ENCODE data around the gene MGAT5.

The MGAT5 gene

DNA sequence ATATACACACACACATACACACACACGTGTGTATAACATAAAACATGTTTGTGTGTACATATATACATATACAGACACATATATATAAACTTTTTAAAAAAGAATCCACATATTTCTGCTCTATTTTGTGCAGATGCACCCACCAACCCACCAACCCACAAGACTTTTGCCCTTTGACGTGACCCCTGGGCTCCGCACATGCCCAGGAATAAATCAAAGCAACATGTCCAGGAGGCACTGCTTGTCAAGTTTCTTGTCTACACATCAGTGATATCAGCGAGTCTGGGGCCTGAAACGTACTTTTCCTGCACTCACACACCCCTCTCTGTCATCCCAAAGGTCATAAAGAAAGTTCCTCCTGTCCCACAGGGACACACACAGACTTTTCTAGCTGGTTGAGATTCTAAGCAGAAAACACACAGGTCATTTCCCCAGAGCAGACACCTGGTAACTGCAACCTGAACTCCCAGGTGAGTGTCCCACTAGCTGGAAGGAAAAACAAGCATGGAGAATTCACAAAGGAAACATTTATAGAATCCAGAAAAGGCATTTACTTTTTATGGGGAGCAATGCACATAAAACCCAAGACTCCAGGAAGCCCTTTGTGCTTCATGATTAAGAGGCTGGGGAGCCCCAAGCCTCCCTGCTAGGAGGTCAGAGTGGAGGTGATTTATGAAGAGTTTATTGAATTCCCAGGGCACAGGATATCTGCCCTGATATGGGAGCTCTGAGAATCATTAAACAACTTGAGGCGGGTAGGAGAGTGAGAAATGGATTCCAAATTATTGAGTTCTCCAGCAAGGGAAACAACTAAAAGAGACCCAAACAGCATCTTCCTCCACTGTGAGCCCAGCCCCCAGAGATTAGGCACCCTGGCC is 211.6 kb downstream of the MGAT5 start:
- Histone ChIP-seq H3K9me3 (ENCODE audit: low read length) (no peaks in the 10 kb centered on the region), H3K9me2 (ENCODE audit: low read depth, low read length) (no peaks in the 10 kb centered on the region), H3K36me3 (ENCODE audit: insufficient read depth, low read length) (no peaks in the 10 kb centered on the region), H3K9ac (ENCODE audit: low read length) (no peak overlapping the region), H4K20me1 (ENCODE audit: insufficient read depth, low read length) (no peaks in the 10 kb centered on the region), H3K27me3 (ENCODE audit: insufficient read depth, low read length) (no peaks in the 10 kb centered on the region), H2AFZ (ENCODE audit: low read length) (no peak overlapping the region), H3F3A (ENCODE audit: insufficient read depth, low read length) (no peaks in the 10 kb centered on the region), H3K79me2 (ENCODE audit: insufficient read depth, low read length) (no peaks in the 10 kb centered on the region), H3K4me3 (ENCODE audit: low read depth, low read length, poor library complexity, severe bottlenecking) (no peak overlapping the region), H3K4me2 (ENCODE audit: low read length) (no peak overlapping the region), H3K27ac (ENCODE audit: low read depth, low read length, poor library complexity, severe bottlenecking) (no peak overlapping the region), H3K4me1 (ENCODE audit: insufficient read depth, low read length, severe bottlenecking) (no peaks in the 10 kb centered on the region)
- TF ChIP-seq EZH2 (IDR thresholded peaks at IDR 0.05; ENCODE audit: borderline replicate concordance, low read length) = no peak
- TF ChIP-seq, protein P1, sequence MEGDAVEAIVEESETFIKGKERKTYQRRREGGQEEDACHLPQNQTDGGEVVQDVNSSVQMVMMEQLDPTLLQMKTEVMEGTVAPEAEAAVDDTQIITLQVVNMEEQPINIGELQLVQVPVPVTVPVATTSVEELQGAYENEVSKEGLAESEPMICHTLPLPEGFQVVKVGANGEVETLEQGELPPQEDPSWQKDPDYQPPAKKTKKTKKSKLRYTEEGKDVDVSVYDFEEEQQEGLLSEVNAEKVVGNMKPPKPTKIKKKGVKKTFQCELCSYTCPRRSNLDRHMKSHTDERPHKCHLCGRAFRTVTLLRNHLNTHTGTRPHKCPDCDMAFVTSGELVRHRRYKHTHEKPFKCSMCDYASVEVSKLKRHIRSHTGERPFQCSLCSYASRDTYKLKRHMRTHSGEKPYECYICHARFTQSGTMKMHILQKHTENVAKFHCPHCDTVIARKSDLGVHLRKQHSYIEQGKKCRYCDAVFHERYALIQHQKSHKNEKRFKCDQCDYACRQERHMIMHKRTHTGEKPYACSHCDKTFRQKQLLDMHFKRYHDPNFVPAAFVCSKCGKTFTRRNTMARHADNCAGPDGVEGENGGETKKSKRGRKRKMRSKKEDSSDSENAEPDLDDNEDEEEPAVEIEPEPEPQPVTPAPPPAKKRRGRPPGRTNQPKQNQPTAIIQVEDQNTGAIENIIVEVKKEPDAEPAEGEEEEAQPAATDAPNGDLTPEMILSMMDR (IDR thresholded peaks at IDR 0.05; ENCODE audit: low read length) = no peak

DNA sequence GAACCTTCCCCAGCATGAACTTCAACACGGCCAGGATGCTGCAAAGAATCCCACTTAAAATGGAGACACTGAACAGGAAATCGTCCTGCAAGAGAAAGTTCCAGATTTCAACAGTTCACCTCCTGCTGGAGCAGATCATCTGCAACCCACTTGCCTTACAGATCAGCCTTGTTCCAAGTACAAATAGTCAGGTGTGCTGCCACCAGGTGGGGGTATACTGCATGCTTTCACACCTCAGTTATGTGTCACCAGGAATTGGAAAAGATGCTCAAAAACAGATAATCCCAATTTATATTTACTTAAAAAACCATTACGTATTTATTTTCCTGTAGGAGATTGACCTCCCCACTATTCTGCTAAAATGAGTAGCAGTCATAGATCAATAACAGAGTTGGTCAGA is 212.3 kb downstream of the MGAT5 start:
- Histone ChIP-seq H2AFZ (ENCODE audit: low read length) (no peak overlapping the region), H3K4me2 (ENCODE audit: low read length) (no peak overlapping the region), H3K9me2 (ENCODE audit: low read depth, low read length) (no peaks in the 10 kb centered on the region), H4K20me1 (ENCODE audit: insufficient read depth, low read length) (no peaks in the 10 kb centered on the region), H3K9me3 (ENCODE audit: low read length) (no peaks in the 10 kb centered on the region), H3K27ac (ENCODE audit: low read depth, low read length, poor library complexity, severe bottlenecking) (no peak overlapping the region), H3K27me3 (ENCODE audit: insufficient read depth, low read length) (no peaks in the 10 kb centered on the region), H3F3A (ENCODE audit: insufficient read depth, low read length) (no peaks in the 10 kb centered on the region), H3K79me2 (ENCODE audit: insufficient read depth, low read length) (no peaks in the 10 kb centered on the region), H3K36me3 (ENCODE audit: insufficient read depth, low read length) (no peaks in the 10 kb centered on the region), H3K4me1 (ENCODE audit: insufficient read depth, low read length, severe bottlenecking) (no peaks in the 10 kb centered on the region), H3K4me3 (ENCODE audit: low read depth, low read length, poor library complexity, severe bottlenecking) (no peak overlapping the region), H3K9ac (ENCODE audit: low read length) (no peak overlapping the region)
- TF ChIP-seq, protein P1 (IDR thresholded peaks at IDR 0.05; ENCODE audit: low read length) = peak; percentile 38; the same call in 1 of the 2 replicates
- TF ChIP-seq EZH2 (IDR thresholded peaks at IDR 0.05; ENCODE audit: borderline replicate concordance, low read length) = no peak

DNA sequence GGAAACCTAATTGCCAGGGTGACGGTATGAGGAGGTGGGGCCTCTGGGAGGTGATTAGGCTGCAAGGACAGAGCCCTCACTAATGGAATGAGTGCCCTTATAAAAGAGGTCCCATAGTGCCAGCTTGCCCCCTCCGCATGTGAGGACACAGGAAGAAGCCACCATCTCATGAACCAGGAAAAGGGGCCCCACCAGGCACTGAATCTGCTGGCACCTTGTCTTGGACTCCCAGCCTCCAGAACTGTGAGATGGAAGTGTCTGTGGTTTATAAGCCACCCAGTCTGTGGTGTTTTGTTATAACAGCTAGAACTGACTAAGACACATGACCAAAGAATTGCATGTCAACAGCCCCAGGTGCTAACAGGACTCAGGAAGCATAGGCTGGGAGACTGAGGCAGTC is 214.3 kb downstream of the MGAT5 start:
- TF ChIP-seq, protein P1 (IDR thresholded peaks at IDR 0.05; ENCODE audit: low read length) = no peak
- no peak for TF ChIP-seq EZH2 (IDR thresholded peaks at IDR 0.05; ENCODE audit: borderline replicate concordance, low read length)
- no peaks in the 10 kb centered on the region for H3F3A ChIP-seq (ENCODE audit: insufficient read depth, low read length)
- no peaks in the 10 kb centered on the region for H3K9me2 ChIP-seq (ENCODE audit: low read depth, low read length)
- H3K9me3 ChIP-seq (ENCODE audit: low read length) = no peaks in the 10 kb centered on the region
- H3K4me1 ChIP-seq (ENCODE audit: insufficient read depth, low read length, severe bottlenecking) = no peaks in the 10 kb centered on the region
- no peak overlapping the region for H3K4me2 ChIP-seq (ENCODE audit: low read length)
- H3K9ac ChIP-seq (ENCODE audit: low read length) = no peak overlapping the region
- no peaks in the 10 kb centered on the region for H3K36me3 ChIP-seq (ENCODE audit: insufficient read depth, low read length)
- H2AFZ ChIP-seq (ENCODE audit: low read length) = no peak overlapping the region
- H3K27me3 ChIP-seq (ENCODE audit: insufficient read depth, low read length) = no peaks in the 10 kb centered on the region
- H3K27ac ChIP-seq (ENCODE audit: low read depth, low read length, poor library complexity, severe bottlenecking) = no peak overlapping the region
- no peaks in the 10 kb centered on the region for H3K79me2 ChIP-seq (ENCODE audit: insufficient read depth, low read length)
- H3K4me3 ChIP-seq (ENCODE audit: low read depth, low read length, poor library complexity, severe bottlenecking) = no peak overlapping the region
- H4K20me1 ChIP-seq (ENCODE audit: insufficient read depth, low read length) = no peaks in the 10 kb centered on the region
